HG03378 (cell line): ENCODE measurements around the gene POC1B.
A peak's percentile ranks its signal among the peaks of the same experiment; 100 is the strongest.

Experiments used
- ATAC-seq: cut with Tn5 transposase; IDR thresholded peaks from one replicate; pipeline ENCODE4 v1.9.1; 2021; ENCODE audit warnings: mild to moderate bottlenecking, moderate library complexity; ENCODE audit not compliant: unreplicated experiment

Gene POC1B

GRCh38 chr12:89390802-89391673 is 134.8 kb downstream of the POC1B start:
- ATAC-seq, result no peak

GRCh38 chr12:89389755-89390661 is 135.8 kb downstream of the POC1B start:
- peak; percentile 87 for ATAC-seq

- ATAC-seq, result no peak
These were observed 139.7 kb downstream of the POC1B start for GRCh38 chr12:89386138-89386537.

GRCh38 chr12:89384807-89385206 is 141.0 kb downstream of the POC1B start:
- no peak for ATAC-seq

GRCh38 chr12:89384050-89384758 is 141.6 kb downstream of the POC1B start:
- no peak for ATAC-seq

GRCh38 chr12:89383235-89384049 is 142.4 kb downstream of the POC1B start:
- ATAC-seq, result no peak

- no peak for ATAC-seq
These were observed 143.5 kb downstream of the POC1B start for GRCh38 chr12:89382328-89382727.

GRCh38 chr12:89379839-89380467 is 145.9 kb downstream of the POC1B start:
- no peak for ATAC-seq

- ATAC-seq, result no peak
These were observed 146.6 kb downstream of the POC1B start for GRCh38 chr12:89379148-89379838.

GRCh38 chr12:89376844-89377243 is 149.0 kb downstream of the POC1B start:
- no peak for ATAC-seq

- no peak for ATAC-seq
These were observed 149.7 kb downstream of the POC1B start for GRCh38 chr12:89376202-89376529.

GRCh38 chr12:89373763-89374572 is 151.9 kb downstream of the POC1B start:
- ATAC-seq, result no peak

GRCh38 chr12:89372584-89373370 is 153.1 kb downstream of the POC1B start:
- no peak for ATAC-seq

GRCh38 chr12:89370850-89371249 is 155.0 kb downstream of the POC1B start:
- ATAC-seq, result no peak

- no peak for ATAC-seq
These were observed 155.4 kb downstream of the POC1B start for GRCh38 chr12:89370421-89370831.
